PC-9 (cell line): ENCODE data around the gene TMCO6. TPM values are rescaled to one million over a fixed set of nuclear protein-coding genes. Genes with fewer than 3 reads are reported as not detected.
A peak's percentile ranks its signal among the peaks of the same experiment; 100 is the strongest.

Experiments used
- BruUV-seq: library from RNA; stranded (reverse); fragments of 400-500 nt; replicated peaks from 2 replicates; lab custom pipeline; 2021; lab: Mats Ljungman, UMichigan
- CTCF ChIA-PET: fragments of 300-600 bp; sonication (Branson Sonifier 250); formaldehyde crosslinking; loops from one replicate; lab custom pipeline; 2022; ENCODE audit warnings: antibody characterized with exemption; lab: Charles Lee
- POLR2A ChIA-PET: fragments of 300-600 bp; sonication (Branson Sonifier 250); formaldehyde crosslinking; loops from one replicate; lab custom pipeline; 2022; ENCODE audit warnings: antibody characterized with exemption; ENCODE audit not compliant: unreplicated experiment; lab: Charles Lee
- DNase-seq, 2 experiments: peaks; one replicate each; pipeline versions ENCODE4 v3.0.0 to v3.0.0-alpha.2; 2015 to 2022; ENCODE audit warnings: mixed read lengths in 1 of 2
- H2AFZ ChIP-seq: fragments of 200-600 bp; sonication (generic); 2 replicates; pipeline ENCODE4 v1.8.1; 2017; ENCODE audit warnings: antibody characterized with exemption
- H3F3A ChIP-seq: fragments of 200-600 bp; sonication (generic); 2 replicates; pipeline ENCODE4 v1.8.1; 2017; ENCODE audit warnings: antibody characterized with exemption, mild to moderate bottlenecking, low read depth; ENCODE audit not compliant: insufficient read depth
- H3K27ac ChIP-seq: fragments of 200-600 bp; sonication (generic); 2 replicates; pipeline ENCODE4 v1.6.1; 2016; ENCODE audit warnings: mixed run types
- H3K27me3 ChIP-seq: fragments of 200-600 bp; sonication (generic); 2 replicates; pipeline ENCODE4 v1.6.1; 2016; ENCODE audit warnings: low read depth, mixed run types; ENCODE audit not compliant: insufficient read depth
- H3K36me3 ChIP-seq: fragments of 200-600 bp; sonication (generic); 2 replicates; pipeline ENCODE4 v1.6.1; 2016; ENCODE audit warnings: low read depth, mixed run types
- H3K4me1 ChIP-seq: fragments of 200-600 bp; sonication (generic); replicated peaks from 2 replicates; pipeline ENCODE4 v1.6.1; 2016; ENCODE audit warnings: mixed run types; ENCODE audit not compliant: insufficient read depth
- H3K4me2 ChIP-seq: fragments of 200-600 bp; sonication (generic); 2 replicates; pipeline ENCODE4 v1.6.1; 2017; ENCODE audit warnings: mixed run types
- H3K4me3 ChIP-seq: fragments of 200-600 bp; sonication (generic); 2 replicates; pipeline ENCODE4 v1.6.1; 2016; ENCODE audit warnings: mixed run types
- H3K79me2 ChIP-seq: fragments of 200-600 bp; sonication (generic); 2 replicates; pipeline ENCODE4 v1.6.1; 2017; ENCODE audit warnings: low read depth, mixed run types
- H3K9me2 ChIP-seq: fragments of 200-600 bp; sonication (generic); 2 replicates; pipeline ENCODE4 v1.8.1; 2017; ENCODE audit warnings: mild to moderate bottlenecking; ENCODE audit not compliant: insufficient read depth
- H3K9me3 ChIP-seq: fragments of 200-600 bp; sonication (generic); 2 replicates; pipeline ENCODE4 v1.8.1; 2016; ENCODE audit warnings: low read depth; ENCODE audit not compliant: insufficient read depth
- H4K20me1 ChIP-seq: fragments of 200-600 bp; sonication (generic); 2 replicates; pipeline ENCODE4 v1.8.1; 2017; ENCODE audit not compliant: insufficient read depth
- EZH2 ChIP-seq: fragments of 200-600 bp; sonication (generic); IDR thresholded peaks from 2 replicates; pipeline ENCODE4 v1.8.0; 2017; ENCODE audit warnings: antibody characterized with exemption, low read depth
- intact Hi-C: fragments of 100-400 bp; cut with micrococcal nuclease; formaldehyde crosslinking; loops from one replicate; pipeline ENCODE4 v1.10.0; 2022; ENCODE audit not compliant: unreplicated experiment
- total RNA-seq: library from RNA; stranded (reverse); gene quantifications from 2 replicates; pipeline ENCODE4 v1.2.3, GENCODE V29; 2021
- TF ChIP-seq, protein P1 (sequence below): fragments of 200-600 bp; sonication (generic); conservative IDR thresholded peaks from 2 replicates; pipeline ENCODE4 v1.6.1; 2017; ENCODE audit warnings: mixed run types, antibody characterized with exemption, mild to moderate bottlenecking, moderate library complexity

TMCO6 gene
- total RNA-seq, 1 experiment from 2014 or later, result 12.1 TPM

DNA sequence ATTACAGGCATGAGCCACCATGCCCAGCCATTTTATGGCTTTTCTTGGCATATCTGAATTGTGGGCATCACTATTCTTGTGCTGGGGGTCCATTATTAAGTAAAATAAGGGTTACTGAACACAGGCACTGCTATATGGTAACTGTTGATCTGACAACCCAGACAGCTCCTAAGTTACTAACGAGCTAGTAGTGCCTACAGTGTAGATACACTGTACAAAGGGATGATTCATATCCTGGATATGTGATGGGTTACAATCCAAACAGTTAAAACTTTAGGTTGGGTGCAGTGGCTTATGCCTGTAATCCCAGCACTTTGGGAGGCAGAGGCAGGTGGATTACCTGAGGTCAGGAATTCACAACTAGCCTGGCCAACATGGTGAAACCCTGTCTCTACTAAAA, 10.5 kb upstream of the TMCO6 start:
- POLR2A ChIA-PET, result interaction anchor here (0.7 kb wide), 1 partner anchor 1697 kb away, joined by 3 read pairs; no protein-coding TSS in a partner anchor
- CTCF ChIA-PET, result no interaction called here
- intact Hi-C loops, result no loop called here
- H3K9me2 ChIP-seq, result no peaks in the 10 kb centered on the region
- TF ChIP-seq, protein P1, sequence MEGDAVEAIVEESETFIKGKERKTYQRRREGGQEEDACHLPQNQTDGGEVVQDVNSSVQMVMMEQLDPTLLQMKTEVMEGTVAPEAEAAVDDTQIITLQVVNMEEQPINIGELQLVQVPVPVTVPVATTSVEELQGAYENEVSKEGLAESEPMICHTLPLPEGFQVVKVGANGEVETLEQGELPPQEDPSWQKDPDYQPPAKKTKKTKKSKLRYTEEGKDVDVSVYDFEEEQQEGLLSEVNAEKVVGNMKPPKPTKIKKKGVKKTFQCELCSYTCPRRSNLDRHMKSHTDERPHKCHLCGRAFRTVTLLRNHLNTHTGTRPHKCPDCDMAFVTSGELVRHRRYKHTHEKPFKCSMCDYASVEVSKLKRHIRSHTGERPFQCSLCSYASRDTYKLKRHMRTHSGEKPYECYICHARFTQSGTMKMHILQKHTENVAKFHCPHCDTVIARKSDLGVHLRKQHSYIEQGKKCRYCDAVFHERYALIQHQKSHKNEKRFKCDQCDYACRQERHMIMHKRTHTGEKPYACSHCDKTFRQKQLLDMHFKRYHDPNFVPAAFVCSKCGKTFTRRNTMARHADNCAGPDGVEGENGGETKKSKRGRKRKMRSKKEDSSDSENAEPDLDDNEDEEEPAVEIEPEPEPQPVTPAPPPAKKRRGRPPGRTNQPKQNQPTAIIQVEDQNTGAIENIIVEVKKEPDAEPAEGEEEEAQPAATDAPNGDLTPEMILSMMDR, result no peak
- DNase-seq, result no peak
- H3K4me1 ChIP-seq, result peaks cover 6% of the 10 kb centered on the region; the same call in 1 of the 2 replicates
- H3K27ac ChIP-seq, result no peak overlapping the region
- H3K36me3 ChIP-seq, result no peaks in the 10 kb centered on the region
- H3K9me3 ChIP-seq, result peaks cover 21% of the 10 kb centered on the region
- no TSS peak for BruUV-seq
- peaks cover 13% of the 10 kb centered on the region for H3F3A ChIP-seq
- no peaks in the 10 kb centered on the region for H3K79me2 ChIP-seq
- H3K4me3 ChIP-seq, result no peak overlapping the region
- no peak overlapping the region for H3K4me2 ChIP-seq
- no peaks in the 10 kb centered on the region for H4K20me1 ChIP-seq
- H3K27me3 ChIP-seq, result no peaks in the 10 kb centered on the region
- no peak overlapping the region for H2AFZ ChIP-seq

GRCh38 chr5:140630292-140631035, 8.8 kb upstream of the TMCO6 start:
- intact Hi-C loops, result loop anchor here (5.0 kb wide), 1 partner anchor 388 kb away; no protein-coding TSS in a partner anchor

DNA sequence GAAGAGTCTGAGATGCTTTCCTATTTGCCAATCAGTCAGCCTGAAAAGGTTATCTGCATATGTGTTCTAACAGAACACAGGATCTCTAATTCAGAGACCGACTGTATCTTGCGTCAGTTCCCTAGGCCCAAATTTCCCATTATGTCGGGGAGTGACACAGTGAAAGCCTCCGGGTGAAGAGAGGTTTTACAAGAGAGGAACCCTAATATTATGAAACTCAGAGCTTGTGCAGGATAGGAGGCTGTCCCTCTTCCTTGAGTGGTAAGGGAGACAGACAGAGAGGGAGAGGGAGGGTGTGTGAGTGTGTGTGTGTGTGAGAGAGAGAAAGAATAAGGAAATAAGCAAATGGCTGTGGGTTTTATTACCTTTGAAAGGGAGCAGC, 8.2 kb upstream of the TMCO6 start:
- Histone ChIP-seq H3K36me3 (no peaks in the 10 kb centered on the region), H3K4me2 (no peak overlapping the region), H3K4me3 (no peak overlapping the region), H2AFZ (no peak overlapping the region), H3K27me3 (no peaks in the 10 kb centered on the region), H3F3A (peaks cover 20% of the 10 kb centered on the region), H4K20me1 (no peaks in the 10 kb centered on the region), H3K9me2 (no peaks in the 10 kb centered on the region), H3K9me3 (peaks cover 21% of the 10 kb centered on the region), H3K79me2 (no peaks in the 10 kb centered on the region), H3K4me1 (peaks cover 6% of the 10 kb centered on the region; the same call in 1 of the 2 replicates), H3K27ac (peak overlapping the region; percentile 30; the same call in 1 of the 2 replicates)
- intact Hi-C loops, result loop anchor here (5.0 kb wide), 1 partner anchor 389 kb away; no protein-coding TSS in a partner anchor
- TF ChIP-seq, protein P1, result no peak
- TF ChIP-seq EZH2, result no peak
- BruUV-seq, result no TSS peak
- POLR2A ChIA-PET, result no interaction called here
- CTCF ChIA-PET, result no interaction called here
- no peak for DNase-seq

More at GRCh38 chr5:140630292-140631035, 8.8 kb upstream of the TMCO6 start:
- TF ChIP-seq, protein P1, result no peak
- TF ChIP-seq EZH2, result no peak
- no peak overlapping the region for H2AFZ ChIP-seq
- H3K4me2 ChIP-seq, result no peak overlapping the region
- H4K20me1 ChIP-seq, result no peaks in the 10 kb centered on the region
- peaks cover 6% of the 10 kb centered on the region; the same call in 1 of the 2 replicates for H3K4me1 ChIP-seq
- no peaks in the 10 kb centered on the region for H3K9me2 ChIP-seq
- no TSS peak for BruUV-seq
- no peak overlapping the region for H3K4me3 ChIP-seq
- peaks cover 21% of the 10 kb centered on the region for H3K9me3 ChIP-seq
- H3K27ac ChIP-seq, result peak overlapping the region; percentile 30
- H3K79me2 ChIP-seq, result no peaks in the 10 kb centered on the region
- ChIA-PET CTCF (no interaction called here), POLR2A (interaction anchor here (0.6 kb wide), 1 partner anchor 17 kb away, joined by 3 read pairs; the partner anchor contains the start of genes IK and NDUFA2)
- H3K27me3 ChIP-seq, result no peaks in the 10 kb centered on the region
- no peaks in the 10 kb centered on the region for H3K36me3 ChIP-seq
- H3F3A ChIP-seq, result peaks cover 19% of the 10 kb centered on the region
- DNase-seq, result peak in 1 of 2 experiments; percentile 61
